ENCODE measurements around the gene PCSK6.

The PCSK6 gene

DNA sequence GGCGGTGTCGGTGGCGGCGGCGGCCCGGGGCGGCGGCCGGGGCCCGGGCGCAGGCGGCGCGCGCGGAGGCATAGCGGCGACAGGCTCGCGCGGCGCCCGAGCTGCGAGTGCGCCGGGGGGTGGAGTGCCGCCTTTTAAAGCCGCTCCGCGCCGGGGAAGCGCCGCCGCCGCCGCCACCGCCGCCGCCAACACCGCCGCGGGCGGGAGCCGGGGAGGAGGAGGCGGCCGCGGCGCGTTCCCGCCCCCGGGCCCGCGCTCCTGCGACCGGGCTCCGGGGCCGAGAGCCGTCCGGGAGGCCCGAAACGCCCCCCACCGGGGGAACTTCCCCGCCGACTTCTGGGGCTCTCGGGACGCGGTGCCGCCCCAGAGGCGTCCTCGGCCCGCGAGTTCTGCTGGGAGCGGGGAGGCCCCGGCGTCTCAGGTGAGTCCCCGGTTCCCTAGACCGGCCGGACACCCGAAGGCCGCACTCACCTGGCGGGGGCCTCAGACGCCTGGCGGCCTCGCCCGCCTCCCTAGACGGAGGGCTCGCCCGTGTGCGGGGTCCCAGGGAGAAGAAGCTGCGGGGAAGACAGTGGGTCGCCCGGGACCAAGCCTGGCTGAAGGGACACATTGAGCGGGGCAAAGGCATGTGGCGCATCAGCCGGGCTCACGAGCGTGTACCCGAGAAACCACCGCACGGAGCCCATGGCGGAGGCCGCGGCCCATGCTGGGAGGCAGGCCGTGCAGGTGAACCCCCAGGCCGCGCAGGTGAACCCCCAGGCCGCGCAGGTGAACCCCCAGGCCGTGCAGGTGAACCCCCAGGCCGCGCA, at the start of gene PCSK6:
PCSK6 (minus strand) TSS at position 109 of the 809 bp plus-strand sequence; CDS start at position 72, 37 bp downstream.
- DNase-seq: no peak

GRCh38 chr15:101538996-101539395, 49.5 kb upstream of the PCSK6 start:
- no peak for DNase-seq

DNA sequence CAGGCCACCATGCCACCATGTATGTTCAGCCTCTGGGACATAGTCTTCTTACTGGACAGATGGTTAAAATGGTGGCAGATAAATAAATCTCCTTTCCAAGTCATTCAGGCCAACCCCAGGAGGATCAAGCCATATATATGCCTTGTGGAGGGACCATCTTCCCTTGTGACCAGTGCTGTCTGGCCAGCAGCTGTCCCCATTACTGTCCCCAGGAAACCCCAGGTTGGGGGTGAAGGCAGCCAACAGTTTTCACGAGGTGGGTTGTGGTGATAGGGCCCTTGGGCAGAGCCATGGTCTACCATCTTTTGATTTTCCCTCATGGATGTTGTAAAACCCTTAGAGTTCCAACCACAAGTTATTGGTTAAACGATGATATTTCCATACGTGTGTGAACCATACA, 48.7 kb upstream of the PCSK6 start:
- no peak for DNase-seq

DNA sequence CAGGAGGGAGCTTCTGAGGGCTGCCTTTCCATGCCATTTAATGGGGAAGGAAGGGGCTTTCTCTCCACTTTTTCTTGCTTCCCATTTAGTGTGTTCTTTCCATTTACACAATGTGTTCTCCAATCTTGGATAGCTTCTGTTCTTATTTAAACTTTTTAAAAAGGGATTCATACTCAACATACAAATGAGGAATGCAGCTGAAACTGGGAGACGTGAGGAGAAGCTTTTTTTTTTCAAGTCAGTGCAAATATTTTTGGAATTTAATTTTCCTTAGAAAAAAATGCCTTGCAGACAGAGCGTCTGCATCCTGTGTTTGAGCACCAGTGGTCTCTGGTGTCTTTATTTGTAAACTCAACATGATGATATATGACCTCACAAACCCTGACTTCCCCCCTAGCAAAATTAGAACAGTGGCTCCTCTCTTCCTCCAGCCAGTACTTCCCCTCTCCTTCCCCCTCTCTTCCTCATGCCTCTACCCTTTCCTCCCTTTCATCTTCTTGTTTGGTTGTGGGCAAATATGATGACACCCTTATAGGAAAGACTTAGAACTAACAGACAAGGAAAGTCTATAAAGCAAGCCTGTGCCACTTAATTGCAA, 48.1 kb upstream of the PCSK6 start:
- DNase-seq: no peak

DNA sequence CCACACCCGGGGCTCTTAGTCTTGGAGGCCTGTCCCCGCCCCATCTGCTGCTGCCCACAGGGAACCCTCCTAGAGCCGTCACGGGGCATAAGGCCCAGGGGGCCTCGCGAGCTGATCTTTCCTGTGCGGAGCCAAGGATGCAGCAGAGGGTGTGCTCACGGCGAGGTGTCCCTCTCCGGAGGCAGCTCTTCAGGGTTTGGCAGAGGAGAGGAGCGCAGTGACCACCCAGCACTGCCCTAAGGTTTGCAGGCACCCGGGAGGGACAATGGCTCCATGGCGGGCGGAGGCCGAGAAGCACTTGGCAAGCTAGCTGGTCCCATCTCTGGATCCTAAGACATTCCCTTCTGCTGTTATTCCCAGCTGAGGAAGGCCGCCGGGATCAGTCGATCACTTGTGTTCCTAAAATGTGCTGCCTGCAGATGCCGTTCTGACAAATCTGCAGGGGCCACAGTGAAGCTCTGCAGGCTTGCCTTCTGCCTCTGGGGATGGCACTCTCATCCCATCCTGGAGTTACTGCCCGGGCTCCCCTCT, 47.4 kb upstream of the PCSK6 start:
- no peak for DNase-seq

GRCh38 chr15:101536166-101536874, 46.8 kb upstream of the PCSK6 start:
- no peak for DNase-seq

DNA sequence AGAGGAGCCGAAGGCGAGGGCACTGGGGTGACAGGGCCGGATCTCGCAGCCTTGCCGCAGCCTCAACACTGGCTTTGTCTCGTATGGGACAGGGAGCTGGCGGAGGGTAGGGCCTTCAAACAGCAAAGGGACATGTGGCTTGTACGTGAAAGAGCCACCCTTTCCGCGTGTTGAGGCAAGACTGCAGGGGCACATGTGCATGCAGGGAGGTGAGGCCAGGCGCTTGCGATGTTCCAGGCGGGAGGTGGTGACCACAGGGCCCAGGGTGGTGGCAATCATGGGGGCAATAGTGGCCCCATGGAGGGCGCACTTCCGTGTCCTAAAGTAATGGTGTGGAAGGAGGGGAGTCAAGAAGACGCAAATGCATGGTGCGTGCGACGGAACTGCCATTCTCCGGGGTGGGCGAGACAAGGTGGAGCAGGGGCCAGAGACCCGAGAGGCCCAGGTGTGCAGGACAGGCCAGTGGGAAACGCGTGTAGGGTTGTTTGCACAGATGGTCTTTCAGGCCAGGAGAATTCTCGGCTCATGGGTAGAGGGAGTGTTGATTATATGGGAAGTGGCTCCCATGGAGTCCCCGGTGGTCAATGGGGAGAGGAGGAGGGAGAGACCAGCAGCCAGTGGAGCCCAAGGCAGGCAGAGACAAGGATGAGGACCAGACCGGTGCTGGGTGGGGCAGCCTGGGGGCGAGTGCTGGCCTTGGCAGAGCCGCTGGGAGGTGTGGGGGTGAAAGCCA, 45.8 kb upstream of the PCSK6 start:
- no peak for DNase-seq

DNA sequence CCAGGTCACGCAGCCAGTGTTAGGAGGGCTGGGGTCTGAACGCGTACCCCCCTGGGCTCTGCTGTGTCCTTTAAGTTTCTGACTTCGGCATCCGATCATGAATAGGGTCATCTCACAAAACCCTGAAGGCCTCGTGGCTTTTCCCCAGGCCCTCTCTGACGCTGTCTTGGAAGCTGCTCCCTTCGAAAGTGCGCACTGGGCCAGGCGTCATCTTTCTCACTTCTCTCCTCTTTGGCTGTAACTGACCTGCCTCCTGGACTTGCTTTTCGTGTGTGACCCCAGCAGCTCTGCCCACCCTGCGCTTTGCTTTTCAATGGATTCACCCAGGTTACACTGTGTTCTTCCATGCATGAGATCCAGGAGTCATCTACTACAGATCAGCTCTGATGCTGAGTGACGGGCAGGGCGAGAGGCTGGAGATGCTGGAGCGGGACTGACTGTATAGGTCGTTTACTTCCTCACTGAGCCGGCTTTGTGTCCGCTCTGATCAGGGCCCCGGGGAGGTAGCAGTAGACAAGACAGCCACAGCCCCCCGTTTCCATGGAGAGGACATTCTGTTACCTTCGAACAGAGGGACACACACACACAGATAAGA, 45.0 kb upstream of the PCSK6 start:
- DNase-seq: no peak

DNA sequence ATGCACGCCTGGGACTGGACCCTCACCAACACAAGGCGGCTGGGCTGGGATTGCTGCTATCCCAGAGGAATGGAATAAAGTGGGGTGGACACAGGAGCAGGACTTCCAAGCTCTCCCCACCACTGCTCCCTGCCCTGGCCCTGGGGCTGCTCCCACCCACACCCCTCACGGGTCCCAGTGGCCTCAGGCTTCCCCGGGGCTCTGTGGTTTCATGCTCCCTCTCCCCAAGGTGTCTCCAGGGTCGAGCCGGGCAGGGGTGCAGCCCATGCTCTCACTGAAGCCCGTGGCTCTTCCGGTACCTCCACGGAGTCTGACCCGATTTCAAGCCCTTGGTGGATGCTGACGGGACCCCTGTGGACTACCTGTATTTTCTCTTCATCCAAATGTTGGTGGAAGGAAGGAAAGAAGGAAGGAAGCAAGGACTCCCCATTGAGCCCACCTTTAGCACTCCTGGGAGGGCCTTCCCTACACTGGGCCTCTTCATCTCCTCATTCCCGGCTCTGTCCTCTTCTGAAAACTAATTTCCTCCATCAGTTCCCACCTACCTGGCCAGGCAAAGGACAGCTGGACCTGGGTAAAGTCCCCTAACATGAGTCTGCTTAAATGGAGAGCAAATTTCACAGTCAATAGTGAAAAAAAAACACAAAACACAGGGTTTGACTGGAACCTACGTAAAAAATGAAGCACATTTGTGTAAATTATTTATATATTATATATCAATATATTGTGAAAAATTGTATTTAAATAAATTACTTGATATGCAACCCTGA, 44.0 kb upstream of the PCSK6 start:
- no peak for DNase-seq

DNA sequence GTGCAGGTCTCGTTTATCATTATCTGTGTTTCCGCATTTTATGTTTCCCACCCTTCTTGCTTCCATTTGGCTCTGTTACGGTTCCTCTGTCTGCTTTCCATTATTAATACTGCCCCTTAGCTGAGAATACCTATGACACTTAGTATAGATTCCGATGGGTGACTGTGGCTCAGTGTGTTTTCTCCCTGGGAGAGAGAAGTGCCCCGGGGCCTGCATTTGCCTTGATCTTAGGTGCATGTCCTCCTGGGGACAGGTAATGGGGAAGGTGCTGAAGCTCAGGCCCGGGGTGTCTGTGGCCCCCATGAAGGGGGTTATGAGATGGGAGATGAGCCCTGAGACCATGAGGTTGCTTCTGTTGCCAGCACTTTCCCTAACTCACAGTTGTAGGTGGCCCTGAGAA, 43.4 kb upstream of the PCSK6 start:
- no peak for DNase-seq

DNA sequence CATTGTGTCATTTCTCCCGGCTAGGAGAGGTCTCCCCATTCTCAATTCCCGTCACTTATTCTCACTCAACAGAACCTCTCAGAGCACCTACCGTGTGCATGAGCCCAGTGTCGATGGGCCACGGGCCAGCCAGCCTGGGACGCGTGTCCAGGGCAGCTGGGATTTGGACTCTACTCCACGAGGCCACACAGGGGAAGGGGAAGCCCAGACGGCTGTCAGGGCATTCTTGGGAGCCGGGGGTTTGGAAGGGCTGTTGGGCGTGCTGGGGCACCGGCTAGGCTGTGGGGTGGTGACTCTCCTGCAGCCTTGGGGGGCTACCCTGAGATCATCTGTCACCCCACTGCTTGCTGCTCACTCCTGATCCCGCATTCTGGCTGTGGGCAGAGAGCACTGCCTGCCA, 41.7 kb upstream of the PCSK6 start:
- DNase-seq: no peak

- no peak for DNase-seq
Observed at GRCh38 chr15:101530224-101530958, 40.9 kb upstream of the PCSK6 start.

DNA sequence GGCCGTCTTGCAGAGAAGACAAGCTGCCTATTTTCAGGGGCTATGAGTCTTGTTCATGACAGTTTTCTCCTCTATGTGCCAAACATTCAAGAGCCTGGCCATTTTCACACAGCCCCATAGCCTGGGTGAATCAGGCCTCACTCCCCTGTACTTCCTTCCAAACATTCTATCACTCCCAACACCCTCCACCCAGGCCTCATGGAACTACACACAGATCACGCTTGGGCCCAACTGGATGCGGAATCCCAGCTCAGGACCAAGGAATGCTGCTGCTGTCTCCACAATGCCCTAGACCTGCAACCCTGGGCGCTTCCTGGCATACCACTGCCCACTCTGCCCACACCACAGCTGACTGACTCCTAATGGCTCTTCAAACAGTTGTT, 39.4 kb upstream of the PCSK6 start:
- DNase-seq: no peak

DNA sequence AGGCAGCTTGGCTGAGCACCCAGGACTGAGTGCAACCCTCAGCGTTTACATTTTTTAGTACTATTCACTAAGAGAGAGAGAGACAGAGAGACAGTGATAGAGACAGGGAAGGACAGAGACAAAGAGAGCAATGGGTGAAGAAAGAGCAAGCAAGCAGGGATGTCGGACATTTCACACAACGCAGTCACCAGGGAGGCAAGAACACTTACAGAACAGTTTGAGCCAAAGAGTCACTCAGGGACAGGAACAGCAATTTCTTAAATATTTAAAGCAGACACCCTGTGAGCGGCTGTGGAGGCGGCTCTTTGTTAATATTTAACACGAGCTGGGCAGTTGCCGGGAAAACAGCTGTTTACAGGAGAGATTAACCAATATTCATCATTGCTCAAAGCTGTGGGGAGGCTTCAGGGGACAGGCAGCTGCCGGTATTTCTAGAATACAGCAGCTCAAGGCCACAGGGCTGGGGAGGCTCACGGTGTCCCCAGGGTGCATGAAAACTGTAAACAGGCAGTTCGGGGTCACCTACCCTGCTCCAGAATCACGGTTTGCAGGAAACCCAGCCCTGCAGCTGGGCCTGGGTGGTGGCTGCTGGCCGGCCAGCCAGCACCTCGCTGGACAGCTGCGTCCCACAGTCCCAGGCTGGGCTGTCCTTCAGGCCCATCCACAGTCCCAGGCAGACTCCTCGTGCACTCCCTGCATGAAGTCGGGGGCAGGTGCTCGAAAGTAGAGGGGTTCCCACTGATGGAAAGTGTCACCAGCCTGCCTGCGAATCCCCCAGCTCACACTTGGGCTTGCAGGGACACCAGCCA, 38.8 kb upstream of the PCSK6 start:
- no peak for DNase-seq

DNA sequence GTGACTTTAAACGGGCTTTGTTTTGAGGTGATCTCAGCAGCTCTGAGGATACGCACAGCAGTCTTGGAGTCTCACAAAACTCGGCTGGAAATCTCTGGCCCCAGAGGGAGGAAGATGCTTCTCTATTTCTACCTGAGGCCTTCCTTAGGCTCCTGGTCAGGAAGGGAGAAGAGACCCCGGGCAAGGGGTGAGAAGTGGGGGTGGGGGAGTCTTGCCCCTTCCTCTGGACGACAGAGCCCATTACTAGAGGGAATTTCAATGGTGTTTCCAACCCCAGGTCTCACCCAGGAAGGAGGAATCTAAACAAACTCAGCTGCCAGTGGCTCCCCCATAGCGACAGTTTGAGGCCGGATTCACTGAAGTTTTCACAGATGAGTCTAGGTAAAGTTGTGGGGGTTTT, 37.4 kb upstream of the PCSK6 start:
- DNase-seq: no peak

DNA sequence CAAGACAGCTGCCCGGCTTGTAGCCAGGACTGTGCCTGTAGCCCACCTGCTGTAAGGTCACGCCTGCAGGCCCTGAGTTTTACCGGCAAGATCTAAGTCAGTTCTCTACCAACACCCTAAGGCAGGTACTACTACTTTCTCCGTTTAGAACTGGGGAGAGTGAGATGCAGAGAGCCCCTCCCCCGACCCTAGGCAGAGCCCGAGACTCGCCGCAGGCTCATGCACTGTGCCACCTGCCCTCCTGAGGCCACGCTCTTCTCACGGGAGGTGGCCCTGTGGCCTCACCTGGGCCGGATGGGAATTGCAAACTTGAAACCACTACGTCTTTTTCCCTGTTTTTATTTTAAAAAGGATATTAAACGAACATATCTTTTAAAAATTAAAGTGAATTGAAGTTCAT, 36.9 kb upstream of the PCSK6 start:
- DNase-seq: no peak

- no peak for DNase-seq
Observed at GRCh38 chr15:101526021-101526420, 36.5 kb upstream of the PCSK6 start.

DNA sequence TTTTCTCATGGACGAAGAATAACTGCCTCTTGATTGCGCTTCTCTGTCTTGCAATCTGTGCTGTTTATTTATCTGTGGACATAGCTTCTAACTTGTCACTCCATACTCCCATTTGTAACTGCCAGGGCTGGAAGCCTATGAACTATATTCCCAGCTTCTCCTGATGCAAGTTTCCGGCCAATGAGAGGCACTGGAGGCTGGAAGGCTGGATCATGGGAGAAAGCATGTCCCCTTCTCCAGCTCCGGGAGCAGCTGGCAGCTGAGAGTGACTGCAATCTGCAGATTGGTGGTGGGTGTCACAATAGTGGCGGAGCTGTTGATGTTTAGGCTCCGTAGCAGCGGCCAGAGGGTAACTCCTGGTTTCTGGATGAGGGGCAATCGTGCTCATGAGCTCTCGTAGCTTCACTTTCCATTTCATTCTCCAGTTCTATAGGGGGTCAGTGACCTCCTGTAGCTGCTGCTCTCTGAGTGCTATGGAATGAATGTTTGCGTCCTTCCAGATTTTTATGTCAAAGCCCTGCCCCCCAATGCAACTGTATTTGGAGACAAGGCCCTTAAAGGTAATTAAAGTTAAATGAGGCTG, 35.7 kb upstream of the PCSK6 start:
- no peak for DNase-seq

DNA sequence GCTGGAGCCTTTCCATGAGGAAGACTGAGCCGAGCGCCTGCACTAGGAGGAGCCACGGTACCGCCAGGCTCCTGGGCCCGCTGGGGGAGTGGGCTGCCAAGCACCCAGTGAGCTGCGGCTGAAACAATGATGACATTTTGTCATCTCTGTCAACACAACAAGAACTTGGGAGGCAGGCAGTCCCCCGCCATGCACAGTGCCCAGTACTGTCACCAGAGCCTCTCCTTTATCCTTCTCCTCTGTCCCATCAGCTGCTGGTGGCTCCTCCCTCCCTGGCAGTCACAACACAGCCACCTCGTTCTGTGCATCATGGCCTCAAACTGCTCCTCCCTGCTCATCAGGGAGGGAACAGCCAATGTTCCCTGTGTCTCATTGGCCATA, 34.0 kb upstream of the PCSK6 start:
- no peak for DNase-seq

All from NCI-H510A (cell line).